ENCODE results near the gene CUTC.
"Not testable (repeated sequence)": the region's sequence is repeated elsewhere in the genome, so short reads cannot be mapped to it uniquely, and the experiment has no call there.

- not testable (repeated sequence) for TF ChIP-seq CTCF (IDR thresholded peaks at IDR 0.05; ENCODE audit: insufficient read depth, low read depth, low read length); EZH2 (IDR thresholded peaks at IDR 0.05; ENCODE audit: insufficient read depth, low read length)
These were observed 14.1 kb downstream of the CUTC start for GRCh38 chr10:99746166-99746565.

Measured in astrocyte (in vitro differentiated cells and primary cell).